WTC11 (cell line): Measurements from ENCODE around the gene FLT1. TPM values are rescaled to one million over a fixed set of nuclear protein-coding genes. Genes with fewer than 3 reads are reported as not detected.

Experiments used
- ATAC-seq: fragments of 200-7000 bp; cut with Tn5 transposase; 2 replicates; pipeline ENCODE4 v1.10.0; 2021; ENCODE audit warnings: mild to moderate bottlenecking, moderate library complexity
- CTCF ChIA-PET: fragments of 300-600 bp; sonication (Branson Sonifier 250); formaldehyde crosslinking; loops from one replicate; lab custom pipeline; 2021; ENCODE audit warnings: antibody characterized with exemption; lab: Charles Lee
- POLR2A ChIA-PET: fragments of 350-600 bp; sonication (Branson Sonifier 250); formaldehyde crosslinking; loops from one replicate; lab custom pipeline; 2021; ENCODE audit warnings: antibody characterized with exemption; lab: Charles Lee
- DNase-seq: peaks from one replicate; pipeline ENCODE4 v3.0.0; 2021; ENCODE audit warnings: low spot score
- H3K27ac Mint-ChIP-seq: 2 replicates; pipeline ENCODE4 v1.8.0; 2021; ENCODE audit warnings: mixed read lengths
- H3K27me3 Mint-ChIP-seq: 2 replicates; pipeline ENCODE4 v1.8.0; 2021; ENCODE audit warnings: low read depth, mild to moderate bottlenecking, moderate library complexity, mixed read lengths
- H3K36me3 Mint-ChIP-seq: 2 replicates; pipeline ENCODE4 v1.8.0; 2021; ENCODE audit warnings: mixed read lengths
- H3K4me1 Mint-ChIP-seq: 2 replicates; pipeline ENCODE4 v1.8.0; 2022; ENCODE audit warnings: mixed read lengths
- H3K4me3 Mint-ChIP-seq: 2 replicates; pipeline ENCODE4 v1.8.0; 2021; ENCODE audit warnings: mild to moderate bottlenecking, moderate library complexity, mixed read lengths
- H3K9me3 Mint-ChIP-seq: 2 replicates; pipeline ENCODE4 v1.8.0; 2021; ENCODE audit warnings: mixed read lengths
- ESRRA ChIP-seq: sonication (generic); formaldehyde crosslinking; IDR thresholded peaks from 2 replicates; pipeline ENCODE4 v1.8.1; 2022; ENCODE audit warnings: mild to moderate bottlenecking, missing genetic modification reagents, borderline replicate concordance
- FOXP1 ChIP-seq: sonication (generic); formaldehyde crosslinking; IDR thresholded peaks from 2 replicates; pipeline ENCODE4 v1.8.0; 2022; ENCODE audit warnings: missing genetic modification reagents, mild to moderate bottlenecking, moderate library complexity, borderline replicate concordance
- GRHL2 ChIP-seq: fragments of 250-450 bp; sonication (Bioruptor Pico); IDR thresholded peaks from 2 replicates; pipeline ENCODE4 v1.8.0; 2022; ENCODE audit warnings: mild to moderate bottlenecking, moderate library complexity; ENCODE audit not compliant: insufficient replicate concordance, severe bottlenecking
- JAZF1 ChIP-seq: fragments of 250-450 bp; sonication (Bioruptor Pico); IDR thresholded peaks from 2 replicates; pipeline ENCODE4 v1.9.0; 2021; ENCODE audit warnings: moderate library complexity, mild to moderate bottlenecking, inconsistent platforms
- NR1H2 ChIP-seq: sonication (generic); formaldehyde crosslinking; IDR thresholded peaks from 2 replicates; pipeline ENCODE4 v1.9.0; 2021; ENCODE audit warnings: mild to moderate bottlenecking, moderate library complexity, missing genetic modification reagents
- NR3C1 ChIP-seq: sonication (generic); formaldehyde crosslinking; conservative IDR thresholded peaks from 2 replicates; pipeline ENCODE4 v1.8.1; 2023; ENCODE audit warnings: low read depth, mild to moderate bottlenecking, missing genetic modification reagents
- OVOL2 ChIP-seq: fragments of 250-450 bp; sonication (Bioruptor Pico); IDR thresholded peaks from 2 replicates; pipeline ENCODE4 v1.9.0; 2021; ENCODE audit warnings: mild to moderate bottlenecking, borderline replicate concordance
- RORB ChIP-seq: fragments of 250-450 bp; sonication (Bioruptor Pico); IDR thresholded peaks from 2 replicates; pipeline ENCODE4 v1.9.0; 2021; ENCODE audit warnings: mild to moderate bottlenecking
- TEAD4 ChIP-seq: sonication (generic); formaldehyde crosslinking; IDR thresholded peaks from 2 replicates; pipeline ENCODE4 v1.8.0; 2022; ENCODE audit warnings: mild to moderate bottlenecking, missing genetic modification reagents
- TP53 ChIP-seq: sonication (generic); formaldehyde crosslinking; IDR thresholded peaks from 2 replicates; pipeline ENCODE4 v1.8.1; 2023; ENCODE audit warnings: mild to moderate bottlenecking, missing genetic modification reagents
- ZBTB21 ChIP-seq: sonication (generic); formaldehyde crosslinking; IDR thresholded peaks from 2 replicates; pipeline ENCODE4 v1.8.1; 2023; ENCODE audit warnings: mild to moderate bottlenecking, missing genetic modification reagents, borderline replicate concordance
- ZNF138 ChIP-seq: sonication (generic); formaldehyde crosslinking; conservative IDR thresholded peaks from 2 replicates; pipeline ENCODE4 v1.8.1; 2022; ENCODE audit warnings: mild to moderate bottlenecking, moderate library complexity, missing genetic modification reagents
- ZNF219 ChIP-seq: sonication (generic); formaldehyde crosslinking; IDR thresholded peaks from 2 replicates; pipeline ENCODE4 v1.8.0; 2023; ENCODE audit warnings: missing genetic modification reagents, mild to moderate bottlenecking, borderline replicate concordance
- ZNF263 ChIP-seq: sonication (generic); formaldehyde crosslinking; IDR thresholded peaks from 2 replicates; pipeline ENCODE4 v1.8.1; 2022; ENCODE audit warnings: low read depth, mild to moderate bottlenecking, moderate library complexity, missing genetic modification reagents
- total RNA-seq: library from RNA; stranded (reverse); gene quantifications from 3 replicates; pipeline ENCODE4 v1.2.3, GENCODE V29; 2021
- TF ChIP-seq, protein P1 (sequence below): fragments of 250-450 bp; sonication (Bioruptor Pico); IDR thresholded peaks from 2 replicates; pipeline ENCODE4 v2.1.2; 2022; ENCODE audit warnings: mild to moderate bottlenecking, moderate library complexity
- TF ChIP-seq, protein P2 (sequence below): fragments of 200-600 bp; IDR thresholded peaks from 2 replicates; pipeline ENCODE4 v1.8.0; 2022; ENCODE audit warnings: antibody characterized with exemption
- TF ChIP-seq, protein P3 (sequence below): sonication (generic); formaldehyde crosslinking; IDR thresholded peaks from 2 replicates; pipeline ENCODE4 v1.8.1; 2023; ENCODE audit warnings: mild to moderate bottlenecking, missing genetic modification reagents
- TF ChIP-seq, protein P4 (sequence below): sonication (generic); formaldehyde crosslinking; IDR thresholded peaks from 2 replicates; pipeline ENCODE4 v1.8.0; 2023; ENCODE audit warnings: missing genetic modification reagents
- TF ChIP-seq, protein P5 (sequence below): sonication (generic); formaldehyde crosslinking; IDR thresholded peaks from 2 replicates; pipeline ENCODE4 v1.8.0; 2023; ENCODE audit warnings: missing genetic modification reagents, mild to moderate bottlenecking, borderline replicate concordance
- TF ChIP-seq, protein P6 (sequence below): sonication (generic); formaldehyde crosslinking; IDR thresholded peaks from 2 replicates; pipeline ENCODE4 v1.8.0; 2022; ENCODE audit warnings: mild to moderate bottlenecking, missing genetic modification reagents
- TF ChIP-seq, protein P7 (sequence below): sonication (generic); formaldehyde crosslinking; IDR thresholded peaks from 2 replicates; pipeline ENCODE4 v1.8.1; 2022; ENCODE audit warnings: missing genetic modification reagents, borderline replicate concordance
- TF ChIP-seq, protein P8 (sequence below): sonication (generic); formaldehyde crosslinking; IDR thresholded peaks from 2 replicates; pipeline ENCODE4 v1.8.1; 2023; ENCODE audit warnings: mild to moderate bottlenecking, moderate library complexity, missing genetic modification reagents

Gene FLT1
- total RNA-seq, 1 experiment from 2014 or later, result 66.3 TPM

DNA sequence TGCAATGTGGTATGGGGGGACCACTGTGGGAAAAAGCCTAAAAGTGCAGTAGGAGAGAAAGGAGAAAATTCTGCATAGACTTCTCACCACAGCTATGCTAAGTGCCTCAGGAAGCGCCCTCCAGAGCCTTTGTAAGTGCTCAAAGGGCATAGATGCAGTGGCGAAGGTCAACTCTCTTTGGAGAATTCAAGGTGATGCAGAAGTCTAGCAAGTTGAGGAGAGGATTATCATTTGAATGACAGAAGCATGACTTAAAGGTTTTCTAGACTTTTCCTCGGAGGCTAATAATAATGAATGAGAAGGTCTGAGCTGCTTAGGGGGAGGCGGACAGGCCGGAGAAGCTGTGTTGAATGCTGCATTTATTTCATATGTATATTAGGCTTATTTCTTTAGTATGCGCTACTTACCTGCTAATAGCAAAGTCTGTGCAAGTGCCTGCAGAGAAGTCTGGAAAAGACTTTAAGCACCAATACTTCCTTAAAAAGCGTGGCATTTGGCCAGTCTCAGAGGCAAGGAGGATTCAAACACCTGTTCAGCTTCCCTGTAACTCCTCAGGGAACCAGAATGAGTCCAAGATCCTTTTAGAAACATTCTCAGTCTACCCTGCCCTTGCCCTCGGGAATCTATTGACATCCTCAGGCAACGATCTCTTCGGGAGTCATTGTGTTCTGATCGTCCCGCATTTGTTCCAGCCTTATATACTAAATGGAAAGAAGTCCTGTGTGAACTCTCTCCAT lies 56.2 kb downstream of the FLT1 start:
- Mint-ChIP-seq H3K36me3 (peaks cover 55% of the 10 kb centered on the region), H3K27ac (peak overlapping the region; percentile 97), H3K4me1 (peaks cover 84% of the 10 kb centered on the region), H3K4me3 (peak overlapping the region; percentile 34), H3K27me3 (no peaks in the 10 kb centered on the region), H3K9me3 (no peaks in the 10 kb centered on the region)
- ChIA-PET CTCF (interaction anchor here (0.8 to 1.4 kb wide), 4 partner anchors 9 to 124 kb away, joined by 3 read pairs; no protein-coding TSS in a partner anchor), POLR2A (interaction anchor here (0.8 to 1.4 kb wide), 2 partner anchors 9 to 12 kb away, joined by 3 to 4 read pairs; no protein-coding TSS in a partner anchor)
- peak; percentile 87 for ATAC-seq
- peak; percentile 36 for DNase-seq
- TF ChIP-seq, protein P1, sequence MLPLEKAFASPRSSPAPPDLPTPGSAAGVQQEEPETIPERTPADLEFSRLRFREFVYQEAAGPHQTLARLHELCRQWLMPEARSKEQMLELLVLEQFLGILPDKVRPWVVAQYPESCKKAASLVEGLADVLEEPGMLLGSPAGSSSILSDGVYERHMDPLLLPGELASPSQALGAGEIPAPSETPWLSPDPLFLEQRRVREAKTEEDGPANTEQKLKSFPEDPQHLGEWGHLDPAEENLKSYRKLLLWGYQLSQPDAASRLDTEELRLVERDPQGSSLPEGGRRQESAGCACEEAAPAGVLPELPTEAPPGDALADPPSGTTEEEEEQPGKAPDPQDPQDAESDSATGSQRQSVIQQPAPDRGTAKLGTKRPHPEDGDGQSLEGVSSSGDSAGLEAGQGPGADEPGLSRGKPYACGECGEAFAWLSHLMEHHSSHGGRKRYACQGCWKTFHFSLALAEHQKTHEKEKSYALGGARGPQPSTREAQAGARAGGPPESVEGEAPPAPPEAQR (CRISPR knock-in tag), result no peak
- TF ChIP-seq TP53 (CRISPR knock-in tag), result 0 out of 2 replicates have a peak, but pooled peaks have one; percentile 53
- TF ChIP-seq TEAD4, result no peak
- TF ChIP-seq, protein P2, sequence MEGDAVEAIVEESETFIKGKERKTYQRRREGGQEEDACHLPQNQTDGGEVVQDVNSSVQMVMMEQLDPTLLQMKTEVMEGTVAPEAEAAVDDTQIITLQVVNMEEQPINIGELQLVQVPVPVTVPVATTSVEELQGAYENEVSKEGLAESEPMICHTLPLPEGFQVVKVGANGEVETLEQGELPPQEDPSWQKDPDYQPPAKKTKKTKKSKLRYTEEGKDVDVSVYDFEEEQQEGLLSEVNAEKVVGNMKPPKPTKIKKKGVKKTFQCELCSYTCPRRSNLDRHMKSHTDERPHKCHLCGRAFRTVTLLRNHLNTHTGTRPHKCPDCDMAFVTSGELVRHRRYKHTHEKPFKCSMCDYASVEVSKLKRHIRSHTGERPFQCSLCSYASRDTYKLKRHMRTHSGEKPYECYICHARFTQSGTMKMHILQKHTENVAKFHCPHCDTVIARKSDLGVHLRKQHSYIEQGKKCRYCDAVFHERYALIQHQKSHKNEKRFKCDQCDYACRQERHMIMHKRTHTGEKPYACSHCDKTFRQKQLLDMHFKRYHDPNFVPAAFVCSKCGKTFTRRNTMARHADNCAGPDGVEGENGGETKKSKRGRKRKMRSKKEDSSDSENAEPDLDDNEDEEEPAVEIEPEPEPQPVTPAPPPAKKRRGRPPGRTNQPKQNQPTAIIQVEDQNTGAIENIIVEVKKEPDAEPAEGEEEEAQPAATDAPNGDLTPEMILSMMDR, result no peak
- no peak for TF ChIP-seq JAZF1 (CRISPR knock-in tag)
- TF ChIP-seq ZBTB21 (CRISPR knock-in tag), result no peak
- no peak for TF ChIP-seq RORB
- TF ChIP-seq, protein P3, sequence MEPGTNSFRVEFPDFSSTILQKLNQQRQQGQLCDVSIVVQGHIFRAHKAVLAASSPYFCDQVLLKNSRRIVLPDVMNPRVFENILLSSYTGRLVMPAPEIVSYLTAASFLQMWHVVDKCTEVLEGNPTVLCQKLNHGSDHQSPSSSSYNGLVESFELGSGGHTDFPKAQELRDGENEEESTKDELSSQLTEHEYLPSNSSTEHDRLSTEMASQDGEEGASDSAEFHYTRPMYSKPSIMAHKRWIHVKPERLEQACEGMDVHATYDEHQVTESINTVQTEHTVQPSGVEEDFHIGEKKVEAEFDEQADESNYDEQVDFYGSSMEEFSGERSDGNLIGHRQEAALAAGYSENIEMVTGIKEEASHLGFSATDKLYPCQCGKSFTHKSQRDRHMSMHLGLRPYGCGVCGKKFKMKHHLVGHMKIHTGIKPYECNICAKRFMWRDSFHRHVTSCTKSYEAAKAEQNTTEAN, result no peak
- no peak for TF ChIP-seq NR3C1 (CRISPR knock-in tag)
- TF ChIP-seq, protein P4, sequence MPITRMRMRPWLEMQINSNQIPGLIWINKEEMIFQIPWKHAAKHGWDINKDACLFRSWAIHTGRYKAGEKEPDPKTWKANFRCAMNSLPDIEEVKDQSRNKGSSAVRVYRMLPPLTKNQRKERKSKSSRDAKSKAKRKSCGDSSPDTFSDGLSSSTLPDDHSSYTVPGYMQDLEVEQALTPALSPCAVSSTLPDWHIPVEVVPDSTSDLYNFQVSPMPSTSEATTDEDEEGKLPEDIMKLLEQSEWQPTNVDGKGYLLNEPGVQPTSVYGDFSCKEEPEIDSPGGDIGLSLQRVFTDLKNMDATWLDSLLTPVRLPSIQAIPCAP, result no peak
- no peak for TF ChIP-seq ZNF219 (CRISPR knock-in tag)
- TF ChIP-seq, protein P5, sequence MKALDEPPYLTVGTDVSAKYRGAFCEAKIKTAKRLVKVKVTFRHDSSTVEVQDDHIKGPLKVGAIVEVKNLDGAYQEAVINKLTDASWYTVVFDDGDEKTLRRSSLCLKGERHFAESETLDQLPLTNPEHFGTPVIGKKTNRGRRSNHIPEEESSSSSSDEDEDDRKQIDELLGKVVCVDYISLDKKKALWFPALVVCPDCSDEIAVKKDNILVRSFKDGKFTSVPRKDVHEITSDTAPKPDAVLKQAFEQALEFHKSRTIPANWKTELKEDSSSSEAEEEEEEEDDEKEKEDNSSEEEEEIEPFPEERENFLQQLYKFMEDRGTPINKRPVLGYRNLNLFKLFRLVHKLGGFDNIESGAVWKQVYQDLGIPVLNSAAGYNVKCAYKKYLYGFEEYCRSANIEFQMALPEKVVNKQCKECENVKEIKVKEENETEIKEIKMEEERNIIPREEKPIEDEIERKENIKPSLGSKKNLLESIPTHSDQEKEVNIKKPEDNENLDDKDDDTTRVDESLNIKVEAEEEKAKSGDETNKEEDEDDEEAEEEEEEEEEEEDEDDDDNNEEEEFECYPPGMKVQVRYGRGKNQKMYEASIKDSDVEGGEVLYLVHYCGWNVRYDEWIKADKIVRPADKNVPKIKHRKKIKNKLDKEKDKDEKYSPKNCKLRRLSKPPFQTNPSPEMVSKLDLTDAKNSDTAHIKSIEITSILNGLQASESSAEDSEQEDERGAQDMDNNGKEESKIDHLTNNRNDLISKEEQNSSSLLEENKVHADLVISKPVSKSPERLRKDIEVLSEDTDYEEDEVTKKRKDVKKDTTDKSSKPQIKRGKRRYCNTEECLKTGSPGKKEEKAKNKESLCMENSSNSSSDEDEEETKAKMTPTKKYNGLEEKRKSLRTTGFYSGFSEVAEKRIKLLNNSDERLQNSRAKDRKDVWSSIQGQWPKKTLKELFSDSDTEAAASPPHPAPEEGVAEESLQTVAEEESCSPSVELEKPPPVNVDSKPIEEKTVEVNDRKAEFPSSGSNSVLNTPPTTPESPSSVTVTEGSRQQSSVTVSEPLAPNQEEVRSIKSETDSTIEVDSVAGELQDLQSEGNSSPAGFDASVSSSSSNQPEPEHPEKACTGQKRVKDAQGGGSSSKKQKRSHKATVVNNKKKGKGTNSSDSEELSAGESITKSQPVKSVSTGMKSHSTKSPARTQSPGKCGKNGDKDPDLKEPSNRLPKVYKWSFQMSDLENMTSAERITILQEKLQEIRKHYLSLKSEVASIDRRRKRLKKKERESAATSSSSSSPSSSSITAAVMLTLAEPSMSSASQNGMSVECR (CRISPR knock-in tag), result no peak
- TF ChIP-seq ESRRA (CRISPR knock-in tag), result peak; percentile 56; the same call in 1 of the 2 replicates
- TF ChIP-seq ZNF263 (CRISPR knock-in tag), result no peak
- no peak for TF ChIP-seq ZNF138
- TF ChIP-seq FOXP1 (CRISPR knock-in tag), result no peak
- no peak for TF ChIP-seq OVOL2
- TF ChIP-seq, protein P6, sequence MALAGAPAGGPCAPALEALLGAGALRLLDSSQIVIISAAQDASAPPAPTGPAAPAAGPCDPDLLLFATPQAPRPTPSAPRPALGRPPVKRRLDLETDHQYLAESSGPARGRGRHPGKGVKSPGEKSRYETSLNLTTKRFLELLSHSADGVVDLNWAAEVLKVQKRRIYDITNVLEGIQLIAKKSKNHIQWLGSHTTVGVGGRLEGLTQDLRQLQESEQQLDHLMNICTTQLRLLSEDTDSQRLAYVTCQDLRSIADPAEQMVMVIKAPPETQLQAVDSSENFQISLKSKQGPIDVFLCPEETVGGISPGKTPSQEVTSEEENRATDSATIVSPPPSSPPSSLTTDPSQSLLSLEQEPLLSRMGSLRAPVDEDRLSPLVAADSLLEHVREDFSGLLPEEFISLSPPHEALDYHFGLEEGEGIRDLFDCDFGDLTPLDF (CRISPR knock-in tag), result no peak
- TF ChIP-seq, protein P7, sequence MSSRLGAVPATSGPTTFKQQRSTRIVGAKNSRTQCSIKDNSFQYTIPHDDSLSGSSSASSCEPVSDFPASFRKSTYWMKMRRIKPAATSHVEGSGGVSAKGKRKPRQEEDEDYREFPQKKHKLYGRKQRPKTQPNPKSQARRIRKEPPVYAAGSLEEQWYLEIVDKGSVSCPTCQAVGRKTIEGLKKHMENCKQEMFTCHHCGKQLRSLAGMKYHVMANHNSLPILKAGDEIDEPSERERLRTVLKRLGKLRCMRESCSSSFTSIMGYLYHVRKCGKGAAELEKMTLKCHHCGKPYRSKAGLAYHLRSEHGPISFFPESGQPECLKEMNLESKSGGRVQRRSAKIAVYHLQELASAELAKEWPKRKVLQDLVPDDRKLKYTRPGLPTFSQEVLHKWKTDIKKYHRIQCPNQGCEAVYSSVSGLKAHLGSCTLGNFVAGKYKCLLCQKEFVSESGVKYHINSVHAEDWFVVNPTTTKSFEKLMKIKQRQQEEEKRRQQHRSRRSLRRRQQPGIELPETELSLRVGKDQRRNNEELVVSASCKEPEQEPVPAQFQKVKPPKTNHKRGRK, result no peak
- TF ChIP-seq GRHL2 (CRISPR knock-in tag), result no peak
- no peak for TF ChIP-seq NR1H2 (CRISPR knock-in tag)
- TF ChIP-seq, protein P8, sequence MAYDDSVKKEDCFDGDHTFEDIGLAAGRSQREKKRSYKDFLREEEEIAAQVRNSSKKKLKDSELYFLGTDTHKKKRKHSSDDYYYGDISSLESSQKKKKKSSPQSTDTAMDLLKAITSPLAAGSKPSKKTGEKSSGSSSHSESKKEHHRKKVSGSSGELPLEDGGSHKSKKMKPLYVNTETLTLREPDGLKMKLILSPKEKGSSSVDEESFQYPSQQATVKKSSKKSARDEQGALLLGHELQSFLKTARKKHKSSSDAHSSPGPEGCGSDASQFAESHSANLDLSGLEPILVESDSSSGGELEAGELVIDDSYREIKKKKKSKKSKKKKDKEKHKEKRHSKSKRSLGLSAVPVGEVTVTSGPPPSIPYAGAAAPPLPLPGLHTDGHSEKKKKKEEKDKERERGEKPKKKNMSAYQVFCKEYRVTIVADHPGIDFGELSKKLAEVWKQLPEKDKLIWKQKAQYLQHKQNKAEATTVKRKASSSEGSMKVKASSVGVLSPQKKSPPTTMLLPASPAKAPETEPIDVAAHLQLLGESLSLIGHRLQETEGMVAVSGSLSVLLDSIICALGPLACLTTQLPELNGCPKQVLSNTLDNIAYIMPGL (CRISPR knock-in tag), result no peak
